OCI-LY3 (cell line): Measurements from ENCODE around the gene FKBP9.

Experiments used
- H2AFZ ChIP-seq: fragments of 200-600, 300-600 bp; shearing (Covaris generic); 2 replicates; pipeline ENCODE4 v1.6.0; 2014; ENCODE audit warnings: antibody characterized with exemption, low read depth, low read length
- H3K27ac ChIP-seq: fragments of 200-600, 300-600 bp; sonication (generic); 2 replicates; pipeline ENCODE4 v1.5.1; 2014; ENCODE audit warnings: mild to moderate bottlenecking, low read length, moderate library complexity, mixed read lengths
- H3K27me3 ChIP-seq: fragments of 200-600, 300-600 bp; sonication (generic); 2 replicates; pipeline ENCODE4 v1.6.1; 2014; ENCODE audit warnings: low read depth, low read length, mixed read lengths
- H3K36me3 ChIP-seq: fragments of 200-600, 300-600 bp; sonication (generic); replicated peaks from 2 replicates; pipeline ENCODE3; 2014; ENCODE audit warnings: low read depth, low read length, mixed read lengths
- H3K4me1 ChIP-seq: fragments of 300-600, 200-600 bp; sonication (generic); 2 replicates; pipeline ENCODE4 v1.6.1; 2014; ENCODE audit warnings: low read length, mixed read lengths
- H3K4me2 ChIP-seq: fragments of 200-600, 300-600 bp; sonication (generic); 2 replicates; pipeline ENCODE4 v1.6.1; 2014; ENCODE audit warnings: low read length, mixed read lengths
- H3K4me3 ChIP-seq: fragments of 300-600, 200-600 bp; sonication (generic); 2 replicates; pipeline ENCODE4 v1.5.1; 2014; ENCODE audit warnings: antibody characterized with exemption, mild to moderate bottlenecking, low read length, moderate library complexity
- H3K79me2 ChIP-seq: fragments of 300-600, 200-600 bp; shearing (Covaris generic); 2 replicates; pipeline ENCODE4 v1.6.1; 2014; ENCODE audit warnings: mild to moderate bottlenecking, low read length, mixed read lengths
- H3K9ac ChIP-seq: fragments of 300-600, 200-600 bp; shearing (Covaris generic); 2 replicates; pipeline ENCODE4 v1.6.0; 2014; ENCODE audit warnings: mild to moderate bottlenecking, low read length, moderate library complexity
- H3K9me3 ChIP-seq: fragments of 200-600, 300-600 bp; shearing (Covaris generic); 2 replicates; pipeline ENCODE4 v1.6.1; 2014; ENCODE audit warnings: low read length, mixed read lengths; ENCODE audit not compliant: insufficient read depth
- H4K20me1 ChIP-seq: fragments of 200-600, 300-600 bp; sonication (generic); 2 replicates; pipeline ENCODE4 v1.6.1; 2016; ENCODE audit warnings: low read length, mixed read lengths; ENCODE audit not compliant: insufficient read depth
- EZH2phosphoT487 ChIP-seq: fragments of 200-600 bp; shearing (Covaris generic); IDR thresholded peaks from 2 replicates; pipeline ENCODE4 v1.6.1; 2018; ENCODE audit warnings: antibody characterized with exemption, mixed run types, low read depth
- TF ChIP-seq, protein P1 (sequence below): fragments of 200-600, 300-600 bp; sonication (generic); IDR thresholded peaks from 2 replicates; pipeline ENCODE4 v1.5.1; 2014; ENCODE audit warnings: antibody characterized with exemption, low read length, low read depth

FKBP9 gene

GRCh38 chr7:33039257-33039902 lies 82.1 kb downstream of the FKBP9 start:
- Histone ChIP-seq H3K9ac (peak overlapping the region; percentile 62), H3K36me3 (no peaks in the 10 kb centered on the region), H2AFZ (no peak overlapping the region), H4K20me1 (peaks cover 47% of the 10 kb centered on the region), H3K27me3 (no peaks in the 10 kb centered on the region), H3K4me1 (peaks cover 32% of the 10 kb centered on the region), H3K4me2 (peak overlapping the region; percentile 96), H3K9me3 (no peaks in the 10 kb centered on the region), H3K79me2 (peaks cover 92% of the 10 kb centered on the region), H3K4me3 (peak overlapping the region; percentile 78), H3K27ac (0 out of 2 replicates have a peak overlapping the region, but pooled peaks have one; percentile 24)
- TF ChIP-seq, protein P1, sequence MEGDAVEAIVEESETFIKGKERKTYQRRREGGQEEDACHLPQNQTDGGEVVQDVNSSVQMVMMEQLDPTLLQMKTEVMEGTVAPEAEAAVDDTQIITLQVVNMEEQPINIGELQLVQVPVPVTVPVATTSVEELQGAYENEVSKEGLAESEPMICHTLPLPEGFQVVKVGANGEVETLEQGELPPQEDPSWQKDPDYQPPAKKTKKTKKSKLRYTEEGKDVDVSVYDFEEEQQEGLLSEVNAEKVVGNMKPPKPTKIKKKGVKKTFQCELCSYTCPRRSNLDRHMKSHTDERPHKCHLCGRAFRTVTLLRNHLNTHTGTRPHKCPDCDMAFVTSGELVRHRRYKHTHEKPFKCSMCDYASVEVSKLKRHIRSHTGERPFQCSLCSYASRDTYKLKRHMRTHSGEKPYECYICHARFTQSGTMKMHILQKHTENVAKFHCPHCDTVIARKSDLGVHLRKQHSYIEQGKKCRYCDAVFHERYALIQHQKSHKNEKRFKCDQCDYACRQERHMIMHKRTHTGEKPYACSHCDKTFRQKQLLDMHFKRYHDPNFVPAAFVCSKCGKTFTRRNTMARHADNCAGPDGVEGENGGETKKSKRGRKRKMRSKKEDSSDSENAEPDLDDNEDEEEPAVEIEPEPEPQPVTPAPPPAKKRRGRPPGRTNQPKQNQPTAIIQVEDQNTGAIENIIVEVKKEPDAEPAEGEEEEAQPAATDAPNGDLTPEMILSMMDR: no peak
- TF ChIP-seq EZH2phosphoT487: no peak

- Histone ChIP-seq H3K4me3 (peak overlapping the region; percentile 78), H3K4me2 (peak overlapping the region; percentile 96), H3K79me2 (peaks cover 94% of the 10 kb centered on the region), H4K20me1 (peaks cover 52% of the 10 kb centered on the region), H3K9ac (peak overlapping the region; percentile 62), H3K4me1 (peaks cover 37% of the 10 kb centered on the region), H3K36me3 (no peaks in the 10 kb centered on the region), H3K27me3 (no peaks in the 10 kb centered on the region), H2AFZ (no peak overlapping the region), H3K27ac (0 out of 2 replicates have a peak overlapping the region, but pooled peaks have one; percentile 24), H3K9me3 (no peaks in the 10 kb centered on the region)
- TF ChIP-seq EZH2phosphoT487: no peak
- TF ChIP-seq, protein P1: no peak
These were observed 82.7 kb downstream of the FKBP9 start for GRCh38 chr7:33039903-33040292.

DNA sequence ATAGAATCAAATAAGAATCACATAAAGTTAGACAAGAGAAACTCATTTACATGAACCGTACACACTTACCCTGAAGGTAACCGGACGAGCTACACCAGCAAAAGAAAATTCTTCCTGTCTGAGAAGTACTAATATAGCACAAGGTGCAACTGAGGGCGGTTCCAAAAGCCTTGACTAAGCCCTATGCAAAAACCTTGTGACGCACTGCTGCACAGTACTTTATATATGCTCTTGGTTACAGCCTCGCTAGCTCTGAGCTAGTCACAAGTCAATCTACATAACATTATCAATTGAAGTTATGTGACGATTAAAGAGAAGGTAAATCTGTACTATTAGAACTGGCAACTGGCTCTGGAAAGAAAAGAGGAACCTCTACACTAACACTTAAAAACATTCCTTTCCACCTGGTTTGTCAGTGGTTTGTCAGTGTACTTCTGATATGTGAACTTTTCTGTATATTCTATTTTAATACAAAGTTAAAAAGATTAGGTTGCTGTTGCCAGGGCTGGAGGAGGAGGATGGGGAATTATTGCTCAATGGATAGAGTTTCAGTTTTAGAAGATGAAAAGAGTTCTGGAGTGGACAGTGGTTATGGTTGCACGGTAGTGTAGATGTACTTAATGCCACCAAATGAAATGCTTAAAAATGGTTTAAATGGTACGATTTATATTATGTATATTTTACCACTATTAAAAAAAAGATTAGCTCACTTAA lies 83.7 kb downstream of the FKBP9 start:
- peak overlapping the region; percentile 57 for H3K27ac ChIP-seq
- no peaks in the 10 kb centered on the region for H3K27me3 ChIP-seq
- H3K4me3 ChIP-seq: peak overlapping the region; percentile 67
- H4K20me1 ChIP-seq: peaks cover 57% of the 10 kb centered on the region
- H3K4me2 ChIP-seq: peak overlapping the region; percentile 96
- H2AFZ ChIP-seq: no peak overlapping the region
- H3K9me3 ChIP-seq: no peaks in the 10 kb centered on the region
- H3K4me1 ChIP-seq: peaks cover 46% of the 10 kb centered on the region
- no peak for TF ChIP-seq EZH2phosphoT487
- TF ChIP-seq, protein P1: no peak
- peak overlapping the region; percentile 62 for H3K9ac ChIP-seq
- H3K36me3 ChIP-seq: peaks cover 2% of the 10 kb centered on the region
- peaks cover 95% of the 10 kb centered on the region for H3K79me2 ChIP-seq

- TF ChIP-seq, protein P1: no peak
- TF ChIP-seq EZH2phosphoT487: no peak
- Histone ChIP-seq H4K20me1 (peaks cover 56% of the 10 kb centered on the region), H3K4me1 (peaks cover 46% of the 10 kb centered on the region), H2AFZ (no peak overlapping the region), H3K4me3 (no peak overlapping the region), H3K36me3 (peaks cover 4% of the 10 kb centered on the region), H3K27ac (no peak overlapping the region), H3K9me3 (no peaks in the 10 kb centered on the region), H3K79me2 (peaks cover 97% of the 10 kb centered on the region), H3K27me3 (no peaks in the 10 kb centered on the region), H3K4me2 (no peak overlapping the region), H3K9ac (no peak overlapping the region)
These were observed 84.6 kb downstream of the FKBP9 start for GRCh38 chr7:33041631-33042428.
